ENCODE data around the gene HECA. TPM values are rescaled to one million over a fixed set of nuclear protein-coding genes. Genes with fewer than 3 reads are reported as not detected.

The HECA gene, protein sequence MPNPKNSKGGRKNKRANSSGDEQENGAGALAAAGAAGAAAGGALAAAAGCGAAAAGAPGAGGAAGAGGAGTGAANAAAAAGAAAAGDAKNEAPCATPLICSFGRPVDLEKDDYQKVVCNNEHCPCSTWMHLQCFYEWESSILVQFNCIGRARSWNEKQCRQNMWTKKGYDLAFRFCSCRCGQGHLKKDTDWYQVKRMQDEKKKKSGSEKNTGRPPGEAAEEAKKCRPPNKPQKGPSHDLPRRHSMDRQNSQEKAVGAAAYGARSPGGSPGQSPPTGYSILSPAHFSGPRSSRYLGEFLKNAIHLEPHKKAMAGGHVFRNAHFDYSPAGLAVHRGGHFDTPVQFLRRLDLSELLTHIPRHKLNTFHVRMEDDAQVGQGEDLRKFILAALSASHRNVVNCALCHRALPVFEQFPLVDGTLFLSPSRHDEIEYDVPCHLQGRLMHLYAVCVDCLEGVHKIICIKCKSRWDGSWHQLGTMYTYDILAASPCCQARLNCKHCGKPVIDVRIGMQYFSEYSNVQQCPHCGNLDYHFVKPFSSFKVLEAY
- 20.7 and 24.5 TPM in 2 replicates for total RNA-seq

DNA sequence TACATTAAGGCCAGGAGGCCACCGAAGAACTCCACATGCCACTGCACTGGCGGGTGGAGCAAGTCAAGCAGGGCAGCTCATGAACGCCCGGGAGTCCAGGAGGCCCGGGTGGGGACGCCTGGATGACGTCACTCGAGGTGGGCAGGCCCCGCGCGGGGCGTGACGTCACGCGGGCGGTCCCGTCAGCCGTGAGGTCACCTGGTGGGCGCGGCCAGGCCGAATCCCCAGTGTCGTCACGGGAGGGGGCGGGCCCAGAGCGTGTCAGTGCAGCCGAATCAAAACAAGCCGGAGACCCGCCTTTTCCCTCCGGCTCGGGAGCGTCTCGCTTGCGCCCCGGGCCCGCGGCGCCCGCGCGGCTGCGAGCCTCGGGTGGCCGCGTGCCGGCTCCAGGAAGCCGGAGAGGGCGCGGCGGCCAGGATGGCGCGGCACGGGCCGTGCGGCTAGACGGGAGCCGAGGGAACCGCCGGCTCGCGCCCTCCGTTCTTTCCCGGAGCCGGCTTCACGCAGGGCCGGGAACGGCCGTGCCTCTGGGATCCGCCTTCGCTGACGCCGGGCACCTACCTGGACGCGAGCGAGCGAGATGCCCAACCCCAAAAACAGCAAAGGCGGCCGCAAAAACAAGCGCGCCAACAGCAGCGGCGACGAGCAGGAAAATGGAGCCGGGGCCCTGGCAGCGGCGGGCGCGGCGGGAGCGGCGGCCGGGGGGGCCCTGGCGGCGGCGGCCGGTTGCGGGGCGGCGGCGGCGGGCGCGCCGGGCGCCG lies at the start of gene HECA:
HECA (plus strand) TSS at position 264 of the 761 bp plus-strand sequence; CDS start at position 581, 317 bp downstream.

Other genes starting within 250 kb of the HECA start
- gene REPS1, start 146.8 kb upstream of the HECA start, total RNA-seq, result 23.6 and 25.0 TPM in 2 replicates
- 27.8 and 87.6 TPM in 2 replicates for gene ABRACL, start 106.3 kb upstream of the HECA start, total RNA-seq
- 1.1 and 1.2 TPM in 2 replicates for gene TXLNB, start 156.9 kb downstream of the HECA start, total RNA-seq
- gene CITED2, start 239.6 kb downstream of the HECA start, total RNA-seq, result 21.5 and 44.2 TPM in 2 replicates